GM21717 (cell line): ENCODE results near the gene UBE2D3.
"Not testable (repeated sequence)": the region's sequence is repeated elsewhere in the genome, so short reads cannot be mapped to it uniquely, and the experiment has no call there.

ENCODE experiments used
- ATAC-seq: cut with Tn5 transposase; IDR thresholded peaks from one replicate; pipeline ENCODE4 v1.9.1; 2021; ENCODE audit warnings: mild to moderate bottlenecking, moderate library complexity; ENCODE audit not compliant: unreplicated experiment

The UBE2D3 gene

DNA sequence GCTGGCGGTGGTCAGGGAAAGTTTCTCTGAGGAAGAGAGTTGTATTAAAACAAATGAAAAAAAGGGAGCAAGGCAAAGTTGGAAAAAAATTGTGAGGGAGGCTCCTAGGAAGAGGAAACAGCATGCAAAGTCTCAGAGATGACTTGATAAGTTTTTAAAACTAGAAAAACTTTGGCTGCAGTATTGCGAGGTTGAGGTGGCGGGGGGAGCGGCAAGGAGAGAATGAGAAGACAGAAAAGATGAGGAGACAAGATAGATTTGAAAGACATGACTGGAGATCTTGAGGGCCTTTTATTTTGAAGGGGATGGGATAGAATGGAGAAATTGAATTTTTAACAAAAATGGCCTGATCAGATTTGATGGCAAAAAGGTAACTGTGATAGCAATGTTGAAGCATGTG lies 4.8 kb upstream of the UBE2D3 start:
- no peak for ATAC-seq

DNA sequence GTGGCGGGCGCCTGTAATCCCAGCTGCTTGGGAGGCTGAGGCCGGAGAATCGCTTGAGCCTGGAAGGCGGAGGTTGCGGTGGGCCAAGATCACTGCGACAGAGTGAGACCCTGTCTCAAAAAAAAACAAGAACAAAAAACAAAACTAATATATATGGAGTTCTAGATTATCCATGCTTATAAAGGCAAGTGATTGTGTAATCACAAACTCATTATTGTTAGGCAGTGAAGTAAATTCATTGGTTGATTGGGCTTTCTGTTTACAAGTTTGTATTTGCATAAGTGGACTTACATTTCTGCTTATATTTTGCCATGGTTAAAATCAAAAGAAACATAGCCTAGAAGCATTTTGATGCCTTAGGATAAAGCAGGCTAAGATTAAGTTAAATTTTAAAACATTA lies 2.5 kb upstream of the UBE2D3 start:
- no peak for ATAC-seq

DNA sequence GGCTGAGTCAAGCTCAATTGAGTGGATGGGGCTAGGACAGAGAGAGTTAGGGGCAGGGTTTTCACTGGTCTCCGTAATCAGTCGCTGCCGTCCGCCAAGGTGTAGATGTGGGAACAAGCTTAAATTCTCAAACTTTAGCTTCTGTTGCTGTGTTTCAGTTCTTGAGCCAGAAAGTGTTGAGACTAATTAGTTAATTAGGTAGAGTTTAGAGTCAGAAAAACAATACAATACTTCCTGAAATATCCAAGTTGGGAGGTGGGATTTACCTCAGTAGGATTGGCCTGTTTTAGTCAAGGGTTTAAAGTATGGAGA lies 1.1 kb upstream of the UBE2D3 start:
- no peak for ATAC-seq

DNA sequence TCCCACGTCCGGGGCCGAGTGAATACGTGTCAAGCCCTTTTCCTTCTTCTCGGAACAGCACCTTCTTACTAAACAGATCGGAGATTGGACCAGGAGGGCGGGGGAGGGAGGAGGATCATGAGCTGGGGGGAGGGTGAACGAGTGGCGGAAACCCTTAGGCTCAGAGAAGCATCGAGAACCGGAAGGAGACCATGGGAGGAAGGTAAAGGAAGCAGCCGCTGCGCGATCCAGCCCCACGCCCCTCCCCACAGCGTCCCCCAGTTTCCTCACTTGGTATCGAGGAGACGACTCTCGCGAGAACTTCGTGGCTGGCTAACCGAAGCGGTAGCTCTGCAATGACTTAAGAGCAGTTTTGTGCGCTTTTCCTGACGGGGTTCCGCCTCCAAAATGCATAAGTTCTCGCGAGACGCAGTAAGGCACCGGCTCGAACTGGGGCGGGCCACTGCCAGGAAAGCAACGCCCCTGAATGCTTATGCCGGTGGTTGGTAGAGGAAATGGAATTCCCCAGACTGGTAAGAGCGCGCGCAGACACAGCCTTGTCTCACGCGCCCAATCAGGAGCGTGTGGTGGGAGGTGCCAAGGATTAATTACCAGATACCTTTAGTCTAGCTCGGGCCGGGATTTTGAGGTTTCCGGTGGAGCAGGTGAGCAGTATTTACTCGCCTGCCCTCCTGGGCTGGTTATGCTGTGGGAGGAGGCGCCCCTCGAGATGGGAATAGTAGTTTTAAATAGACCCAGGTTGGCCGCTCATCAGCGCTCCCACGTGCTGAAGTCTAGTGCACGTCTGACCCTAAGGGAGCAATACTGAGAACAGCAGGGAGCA lies 534 bp upstream of the UBE2D3 start:
- ATAC-seq, result peak; percentile 83

DNA sequence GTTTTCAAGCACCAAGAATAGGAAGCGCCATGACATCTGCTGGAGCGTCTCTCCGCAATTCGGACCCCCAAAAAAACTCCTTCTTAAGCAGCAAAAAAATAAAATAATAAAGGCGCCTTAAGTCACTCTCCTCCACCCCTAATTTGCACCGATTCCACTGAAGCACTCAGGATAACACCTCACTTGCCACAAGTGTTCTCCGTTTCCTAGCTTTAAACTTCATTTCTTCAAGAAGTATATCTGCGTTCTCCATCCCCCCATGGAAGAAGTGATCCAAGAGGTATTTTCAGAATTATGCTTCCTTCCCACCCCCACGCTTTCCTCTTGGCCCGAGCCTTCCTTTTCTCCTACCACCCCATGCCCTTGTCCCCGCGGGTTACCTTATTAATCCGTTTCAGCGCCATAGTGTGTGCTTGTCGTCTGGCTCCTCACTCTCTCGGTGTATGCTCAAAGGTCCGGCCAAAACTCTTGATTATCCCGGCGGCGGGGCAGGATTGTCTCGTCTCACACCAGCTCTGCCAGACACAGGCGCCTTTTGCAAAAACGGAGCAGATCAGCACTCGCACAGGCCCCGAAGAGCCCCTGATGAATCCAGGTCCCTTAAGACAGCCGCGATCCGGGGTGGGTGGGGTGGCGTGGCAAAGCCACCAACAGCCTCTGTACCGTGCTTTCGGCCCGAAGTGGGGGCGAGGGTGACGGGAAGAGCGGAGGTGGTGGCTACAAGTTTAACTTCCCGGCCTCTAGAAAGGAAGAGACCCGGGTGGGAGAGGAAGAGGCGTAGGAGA lies 1.1 kb downstream of the UBE2D3 start:
- ATAC-seq, result no peak

DNA sequence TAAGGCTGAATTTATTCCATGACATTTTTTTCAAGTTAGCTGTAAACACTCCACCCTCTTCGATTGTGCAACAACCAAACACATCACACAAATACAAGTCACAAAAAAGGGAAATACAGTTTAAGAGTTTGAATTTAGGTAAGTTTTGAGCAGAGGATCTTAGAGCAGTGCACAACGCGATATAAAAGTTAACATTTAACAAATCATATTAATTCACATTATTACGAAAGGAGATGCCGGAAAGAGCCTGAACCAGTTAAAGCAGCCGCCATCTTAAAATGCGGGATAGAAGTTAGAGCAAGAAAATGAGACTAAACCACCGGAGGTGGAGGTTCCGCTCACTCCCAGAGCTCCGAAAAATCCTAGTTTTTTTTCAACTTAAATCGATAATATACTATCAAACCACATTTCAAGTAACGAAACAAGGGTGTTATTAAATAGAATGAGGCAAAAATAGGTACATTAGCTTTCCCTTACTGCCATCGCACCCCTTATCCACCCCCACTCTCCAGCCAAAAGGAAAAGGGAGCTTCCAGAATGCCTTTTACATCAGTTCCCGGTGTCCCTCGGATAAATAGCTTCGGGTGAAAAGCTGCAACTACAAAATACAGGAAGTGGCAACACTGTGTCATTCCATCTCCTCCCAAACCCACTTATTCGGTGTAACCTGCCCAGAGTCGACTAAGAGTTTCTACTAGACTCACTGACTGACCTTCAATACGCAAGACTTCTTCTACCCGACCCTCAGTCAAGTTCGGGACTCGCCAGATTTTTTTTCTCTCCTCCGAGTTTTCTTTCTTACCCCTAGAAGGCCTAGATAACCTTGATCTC lies 1.9 kb downstream of the UBE2D3 start:
- ATAC-seq, result no peak

DNA sequence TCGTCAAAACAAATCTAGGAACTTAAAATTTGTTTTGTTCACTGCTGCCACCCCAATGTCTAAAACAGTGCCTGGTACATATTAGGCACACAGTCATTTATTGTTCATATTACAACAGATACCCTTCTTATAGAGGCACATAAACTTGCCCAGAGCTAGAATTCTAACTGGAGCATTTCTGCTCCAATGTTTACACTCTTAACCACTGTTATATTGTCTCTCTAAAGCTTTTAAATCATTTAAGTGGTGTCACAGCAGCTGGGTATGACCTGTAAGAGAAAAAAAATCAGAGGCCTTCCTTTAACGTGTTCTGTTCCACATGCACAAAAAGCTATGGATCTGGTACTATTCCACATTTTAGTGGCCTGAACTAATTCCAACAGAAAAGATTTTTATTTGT lies 3.0 kb downstream of the UBE2D3 start:
- ATAC-seq, result no peak

DNA sequence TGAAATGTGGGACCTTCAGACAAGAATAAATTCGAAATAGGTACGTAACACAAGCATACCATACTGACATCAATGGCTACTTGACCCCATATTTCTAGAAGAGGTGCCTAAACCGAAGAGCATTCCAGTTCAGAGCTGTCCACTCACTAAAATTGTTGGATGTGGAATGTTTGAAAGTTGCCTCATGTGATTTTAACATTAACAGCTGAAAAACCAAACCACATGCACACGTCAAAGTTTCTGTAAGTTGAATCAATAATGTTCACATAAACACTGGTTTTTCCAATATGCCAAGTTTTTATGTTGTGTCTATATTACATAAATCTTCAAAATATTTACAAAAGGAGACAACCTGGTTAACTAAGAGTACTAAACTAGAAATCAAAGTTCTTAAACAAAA lies 3.5 kb downstream of the UBE2D3 start:
- ATAC-seq, result no peak

DNA sequence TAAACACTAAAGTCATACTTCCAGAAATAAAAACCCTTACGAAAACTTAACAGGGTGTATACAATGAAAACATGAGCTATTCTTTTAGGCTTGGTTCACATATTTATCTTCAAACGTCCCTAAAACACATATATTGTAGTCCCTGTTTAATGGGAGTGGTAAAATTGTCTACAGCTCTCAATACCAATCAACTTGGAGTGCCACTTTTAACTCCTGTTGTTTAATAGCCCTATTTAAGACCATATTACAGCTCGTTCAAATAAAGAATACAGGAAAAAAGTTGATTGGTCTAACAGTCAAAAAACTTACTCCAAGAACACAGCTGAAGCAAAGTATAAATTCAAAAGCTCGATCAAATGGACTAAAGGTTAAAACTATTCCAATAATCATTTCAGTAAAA lies 3.9 kb downstream of the UBE2D3 start:
- ATAC-seq, result no peak

DNA sequence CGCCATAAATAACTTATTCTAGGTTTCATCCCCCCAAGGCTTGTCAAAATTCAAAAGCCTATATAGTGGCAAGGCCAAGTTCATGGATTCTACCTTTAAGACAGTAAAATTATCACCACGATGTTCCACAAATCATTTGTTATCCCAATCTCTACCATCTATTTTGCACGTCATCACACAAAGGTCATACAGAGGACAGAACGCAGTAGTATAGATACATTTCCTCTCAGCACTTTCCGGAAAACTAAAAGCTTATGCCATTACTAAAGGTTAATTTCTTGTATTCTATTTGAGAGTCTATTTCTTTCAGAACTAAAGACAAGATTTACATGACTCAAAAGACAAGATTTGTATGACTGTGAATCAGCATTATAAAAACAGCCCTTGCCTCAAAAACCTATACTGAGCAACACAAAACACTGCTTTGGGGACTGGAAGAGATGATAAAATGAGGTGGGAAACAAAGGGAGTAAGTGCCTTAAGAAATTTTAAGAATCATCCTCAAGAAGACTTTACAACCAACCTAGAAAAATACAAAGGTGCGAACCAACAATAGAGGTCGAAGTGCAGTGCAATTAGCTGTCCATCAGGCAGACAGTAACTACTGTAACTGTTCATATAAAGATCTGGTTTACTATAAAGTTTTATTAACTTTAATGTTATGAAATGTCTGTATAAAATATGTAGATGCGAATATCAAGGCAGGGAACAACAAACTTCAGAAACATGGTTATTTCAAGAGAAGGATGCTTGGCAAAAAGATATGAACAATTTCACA lies 7.6 kb downstream of the UBE2D3 start:
- no peak for ATAC-seq

DNA sequence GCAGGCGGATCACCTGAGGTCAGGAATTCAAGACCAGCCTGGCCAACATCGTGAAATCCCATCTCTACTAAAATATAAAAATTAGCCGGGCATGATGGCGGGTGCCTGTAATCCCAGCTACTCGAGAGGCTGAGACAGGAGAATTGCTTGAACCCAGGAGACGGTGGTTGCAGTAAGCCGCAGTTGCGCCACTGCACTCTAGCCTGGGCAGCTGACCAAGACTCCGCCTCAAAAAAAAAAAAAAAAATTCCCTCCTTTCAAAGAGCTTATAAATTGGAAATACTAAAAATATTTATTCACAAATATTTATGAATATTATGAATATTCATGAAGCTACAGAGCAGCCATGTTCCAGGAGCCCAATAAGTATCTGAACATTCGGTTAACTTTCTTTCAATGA lies 8.3 kb downstream of the UBE2D3 start:
- not testable (repeated sequence) for ATAC-seq

DNA sequence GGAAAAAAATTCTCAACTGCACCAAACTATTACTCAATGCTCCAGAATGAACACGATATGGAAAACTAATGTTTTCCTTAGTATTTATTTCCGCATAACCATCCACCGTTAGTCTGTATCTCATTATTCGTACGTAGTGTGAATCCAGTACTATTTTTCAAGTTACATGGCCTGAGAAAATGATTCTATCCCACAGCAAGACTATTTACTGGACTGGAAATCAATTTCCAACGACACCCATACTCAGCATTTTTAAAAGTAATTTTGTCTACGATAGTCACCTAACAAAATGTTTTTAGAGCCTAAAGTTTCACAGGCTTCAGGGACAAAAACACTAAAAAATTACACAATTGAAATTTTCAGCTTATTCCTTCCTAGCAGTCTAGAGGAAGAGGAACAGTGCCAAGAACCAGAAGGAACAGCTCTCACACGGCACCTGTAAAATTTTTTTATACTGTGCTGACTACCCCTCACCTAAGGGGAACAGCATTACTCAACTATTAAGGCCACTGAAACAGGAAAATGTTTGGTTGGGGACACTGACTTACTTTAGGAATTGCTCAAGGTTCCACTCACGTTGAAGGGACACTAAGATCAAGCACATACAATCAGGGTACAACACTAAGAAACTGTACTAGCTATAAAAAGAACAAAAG lies 9.6 kb downstream of the UBE2D3 start:
- ATAC-seq, result no peak

DNA sequence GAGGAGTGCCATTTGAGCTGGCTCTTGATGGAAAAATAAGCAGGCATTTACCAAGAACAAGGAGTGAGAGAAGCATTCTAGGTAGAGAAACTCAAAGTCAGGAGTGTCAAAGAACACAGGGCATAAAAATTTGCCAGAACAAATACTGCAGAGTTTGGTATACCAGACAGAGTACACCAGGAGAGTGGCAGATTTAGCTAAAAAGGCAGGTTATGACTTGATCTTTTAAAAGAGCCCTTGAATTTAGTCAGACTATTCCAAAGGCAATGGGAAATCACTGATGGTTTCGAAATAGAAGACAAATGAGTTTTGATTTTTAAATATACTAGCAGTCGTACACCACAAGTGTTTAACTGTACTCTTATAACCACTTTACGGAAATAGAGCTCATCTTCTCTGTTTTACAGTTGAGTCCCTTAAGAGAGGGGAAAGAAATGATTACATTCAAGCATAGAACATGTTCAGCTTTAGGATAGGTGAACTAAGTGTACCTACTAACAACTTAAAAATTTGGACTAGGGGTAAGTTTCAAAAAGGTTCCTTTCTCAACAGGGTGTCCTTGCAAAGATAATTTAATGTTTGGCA lies 10.2 kb downstream of the UBE2D3 start:
- no peak for ATAC-seq

DNA sequence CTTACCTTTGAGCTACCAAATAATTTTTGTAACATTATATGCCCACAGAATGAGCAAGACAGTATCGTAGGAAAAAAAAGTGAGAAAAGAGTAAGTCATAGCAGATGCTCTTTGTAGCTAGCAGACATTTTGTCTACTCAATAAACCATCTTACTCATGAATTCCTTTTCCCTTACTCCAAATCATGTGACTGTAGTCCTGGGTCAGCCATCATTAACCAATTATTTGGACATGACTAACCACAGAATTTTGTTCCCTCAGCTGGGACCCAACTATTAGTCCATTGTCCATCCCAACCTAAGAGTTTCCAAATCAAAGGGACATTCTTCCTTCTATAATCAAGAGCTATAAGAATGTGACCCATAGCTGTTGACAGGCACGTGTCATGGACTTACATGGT lies 11.4 kb downstream of the UBE2D3 start:
- no peak for ATAC-seq

DNA sequence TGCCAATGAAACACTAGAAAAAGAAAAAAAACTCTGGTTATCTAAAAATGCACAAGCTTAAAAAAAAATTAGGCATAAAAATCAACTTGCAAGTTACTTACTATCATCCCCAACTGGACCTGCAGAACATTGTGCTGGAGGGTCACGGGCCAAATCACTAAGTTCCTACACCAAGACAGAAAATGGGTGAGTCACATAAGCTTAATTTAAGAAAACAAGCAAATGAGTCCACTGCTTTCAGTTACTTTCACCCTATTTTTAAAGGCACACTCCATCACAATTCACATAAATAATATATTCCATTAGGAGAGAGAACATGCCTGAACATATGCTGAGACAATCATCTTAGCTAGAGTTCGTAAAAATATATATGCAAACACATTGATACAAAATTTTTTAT lies 17.7 kb downstream of the UBE2D3 start:
- ATAC-seq, result no peak

DNA sequence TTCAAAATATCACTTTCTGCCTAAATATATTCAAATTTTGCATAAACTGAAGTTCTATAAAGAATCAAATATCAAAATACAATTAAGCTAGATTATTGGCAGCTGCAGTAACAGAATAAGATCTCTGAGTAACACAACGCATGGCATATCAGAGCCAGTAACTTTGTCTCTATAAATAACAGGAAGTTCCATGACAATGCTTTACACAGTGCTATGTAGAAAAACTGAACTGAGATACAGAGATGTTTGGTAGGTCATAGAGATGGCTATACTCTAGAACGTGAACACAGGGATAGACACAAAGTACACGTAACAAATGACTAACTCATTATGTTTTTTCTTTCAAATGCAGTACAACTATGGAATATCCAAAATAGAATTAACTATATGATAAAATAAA lies 18.2 kb downstream of the UBE2D3 start:
- no peak for ATAC-seq

DNA sequence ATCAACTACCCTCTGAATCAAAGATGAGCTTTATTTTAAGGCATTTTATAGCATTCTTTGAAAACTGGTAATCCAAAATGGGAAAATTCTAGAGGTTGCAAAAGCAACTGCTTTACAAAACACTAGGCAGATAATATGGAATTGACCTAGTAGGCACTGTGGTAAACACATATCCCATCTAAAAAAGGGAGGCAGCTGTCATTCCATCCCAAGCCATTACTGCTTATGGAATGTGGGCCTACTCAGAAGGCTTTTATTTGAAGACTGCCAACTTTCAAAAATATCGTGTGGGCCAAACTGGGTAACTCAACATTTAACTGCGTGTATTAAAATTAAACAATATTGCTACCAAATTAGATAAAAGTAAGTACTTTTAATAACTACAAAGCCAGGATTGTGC lies 19.3 kb downstream of the UBE2D3 start:
- ATAC-seq, result no peak

DNA sequence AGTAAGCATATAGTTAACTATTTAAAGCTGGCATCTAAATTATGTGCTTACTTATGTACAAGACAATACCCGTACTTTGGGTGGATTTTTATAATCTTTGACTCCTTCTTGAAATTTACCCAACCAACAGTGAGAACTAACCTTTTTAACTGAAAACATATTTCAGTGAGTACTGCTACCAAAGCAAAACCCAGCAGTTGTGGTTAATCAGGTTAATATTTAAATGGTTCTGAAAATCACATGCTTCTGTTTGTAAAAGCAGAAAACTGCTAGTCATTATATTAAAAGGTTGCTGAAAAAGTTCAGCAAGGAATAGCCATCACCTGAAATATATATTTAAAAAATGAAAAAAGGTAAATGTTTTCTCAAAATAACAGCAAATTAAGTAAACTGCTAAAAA lies 20.0 kb downstream of the UBE2D3 start:
- no peak for ATAC-seq

DNA sequence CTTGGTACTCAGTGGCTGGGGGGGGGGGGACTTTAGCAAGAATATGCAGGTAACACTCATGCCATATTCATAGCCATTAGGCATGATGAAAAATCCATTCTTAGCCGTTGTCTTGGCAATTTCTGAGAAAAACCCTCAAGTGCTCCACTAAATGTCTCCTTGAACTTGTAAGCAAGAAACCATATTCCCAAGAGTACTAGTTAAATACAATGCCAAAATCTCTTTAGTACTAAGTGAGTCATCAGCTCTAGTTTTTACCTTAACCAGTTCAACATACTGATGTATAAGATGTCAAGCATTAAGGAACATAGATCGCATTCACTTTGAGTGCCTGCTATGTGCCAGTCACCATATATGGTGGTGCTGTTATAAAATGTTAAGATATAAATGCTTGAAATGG lies 27.5 kb downstream of the UBE2D3 start:
- ATAC-seq, result no peak

DNA sequence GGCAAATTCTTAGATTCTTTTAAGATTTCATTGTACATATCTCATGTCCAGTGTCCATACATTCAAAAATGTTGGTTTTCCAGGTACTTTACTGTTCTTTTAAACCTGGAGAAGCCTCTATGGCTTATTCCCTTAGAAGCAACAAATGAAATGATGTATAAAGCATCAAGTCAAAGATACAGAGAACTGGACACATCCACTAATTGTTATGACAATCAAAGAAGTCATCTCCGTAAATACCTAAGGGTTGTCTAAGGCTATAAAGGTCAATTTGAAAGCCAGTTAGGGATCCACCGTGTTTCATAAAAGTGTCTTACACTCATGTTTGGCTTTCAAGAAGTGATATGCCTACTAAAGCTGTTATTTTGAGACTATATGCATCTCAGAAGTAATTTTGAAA lies 32.4 kb downstream of the UBE2D3 start:
- ATAC-seq, result no peak
